Measurements from ENCODE around the gene TIMM10.

Gene TIMM10

GRCh38 chr11:57513911-57514537, 16.5 kb downstream of the TIMM10 start:
- peak overlapping the region; percentile 71 for H3K9ac ChIP-seq (ENCODE audit: low read depth, low read length)
- peak overlapping the region; percentile 85 for H3K4me3 ChIP-seq (ENCODE audit: low read depth, low read length)

DNA sequence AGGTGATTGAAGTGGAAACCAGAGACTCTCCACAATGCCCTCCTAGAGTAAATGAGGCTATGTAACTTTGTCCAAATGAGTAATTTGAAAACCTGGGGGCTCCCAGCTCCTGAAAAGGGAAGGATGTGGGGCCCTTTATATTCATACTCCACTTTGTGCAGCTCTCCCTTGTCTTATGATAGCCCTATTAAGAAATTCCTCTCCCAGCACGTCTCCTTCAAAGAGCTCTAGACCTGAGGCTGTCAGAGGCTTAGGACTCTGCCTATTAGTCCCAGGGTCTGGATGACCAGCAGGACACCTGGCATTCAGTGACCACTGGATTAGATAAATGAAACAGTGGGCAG, 17.1 kb downstream of the TIMM10 start:
- Histone ChIP-seq H3K9ac (ENCODE audit: low read depth, low read length) (peak overlapping the region; percentile 71), H3K27me3 (ENCODE audit: control insufficient read depth, insufficient read depth, low read length) (peaks cover 27% of the 10 kb centered on the region), H3K4me1 (ENCODE audit: control insufficient read depth, insufficient read depth, low read length) (peaks cover 4% of the 10 kb centered on the region), H3K9me3 (ENCODE audit: control insufficient read depth, insufficient read depth, low read length) (no peaks in the 10 kb centered on the region), H3K4me3 (ENCODE audit: low read depth, low read length) (peak overlapping the region; percentile 85), H3K36me3 (ENCODE audit: control insufficient read depth, insufficient read depth, low read length) (no peaks in the 10 kb centered on the region)

More at GRCh38 chr11:57513911-57514537, 16.5 kb downstream of the TIMM10 start:
- no peaks in the 10 kb centered on the region for H3K9me3 ChIP-seq (ENCODE audit: control insufficient read depth, insufficient read depth, low read length)
- H3K27me3 ChIP-seq (ENCODE audit: control insufficient read depth, insufficient read depth, low read length): peaks cover 27% of the 10 kb centered on the region
- H3K36me3 ChIP-seq (ENCODE audit: control insufficient read depth, insufficient read depth, low read length): no peaks in the 10 kb centered on the region
- H3K4me1 ChIP-seq (ENCODE audit: control insufficient read depth, insufficient read depth, low read length): peaks cover 4% of the 10 kb centered on the region

GRCh38 chr11:57512646-57513451, 17.7 kb downstream of the TIMM10 start:
- no peaks in the 10 kb centered on the region for H3K9me3 ChIP-seq (ENCODE audit: control insufficient read depth, insufficient read depth, low read length)
- peaks cover 27% of the 10 kb centered on the region for H3K27me3 ChIP-seq (ENCODE audit: control insufficient read depth, insufficient read depth, low read length)
- H3K4me1 ChIP-seq (ENCODE audit: control insufficient read depth, insufficient read depth, low read length): peaks cover 4% of the 10 kb centered on the region
- no peaks in the 10 kb centered on the region for H3K36me3 ChIP-seq (ENCODE audit: control insufficient read depth, insufficient read depth, low read length)
- H3K4me3 ChIP-seq (ENCODE audit: low read depth, low read length): peak overlapping the region; percentile 85
- no peak overlapping the region for H3K9ac ChIP-seq (ENCODE audit: low read depth, low read length)

DNA sequence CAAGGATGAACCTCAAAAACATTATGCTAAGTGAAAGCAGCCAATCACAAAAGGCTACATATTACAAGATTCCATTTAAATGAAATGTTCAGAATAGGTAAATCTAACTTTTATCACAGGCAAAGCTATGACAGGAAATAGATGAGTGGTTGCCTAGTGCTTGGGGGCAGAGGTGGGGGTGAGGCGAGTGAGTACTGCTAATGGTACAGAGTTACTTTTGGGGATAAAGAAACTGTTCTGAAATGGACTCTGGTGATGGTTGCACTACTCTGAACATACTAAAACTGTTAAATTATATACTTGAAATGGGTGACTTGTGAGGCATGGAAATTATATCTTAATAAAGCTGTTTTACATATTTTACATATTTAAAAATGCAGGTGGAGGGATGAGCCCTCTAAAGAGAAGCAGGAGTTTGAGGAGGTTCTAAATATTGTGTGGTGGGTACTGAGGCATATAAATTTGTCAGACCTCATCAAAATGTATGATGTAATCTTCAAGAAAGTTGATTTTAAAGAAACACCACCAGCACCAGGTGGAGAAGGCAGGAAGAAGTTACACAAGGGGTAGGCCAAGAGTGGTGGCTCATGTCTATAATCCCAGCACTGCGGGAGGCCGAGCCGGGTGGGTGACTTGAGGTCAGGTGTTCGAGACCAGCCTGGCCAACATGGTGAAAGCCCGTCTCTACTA, 18.7 kb downstream of the TIMM10 start:
- H3K27me3 ChIP-seq (ENCODE audit: control insufficient read depth, insufficient read depth, low read length): peaks cover 18% of the 10 kb centered on the region
- no peaks in the 10 kb centered on the region for H3K36me3 ChIP-seq (ENCODE audit: control insufficient read depth, insufficient read depth, low read length)
- peaks cover 4% of the 10 kb centered on the region for H3K4me1 ChIP-seq (ENCODE audit: control insufficient read depth, insufficient read depth, low read length)
- no peak overlapping the region for H3K4me3 ChIP-seq (ENCODE audit: low read depth, low read length)
- no peaks in the 10 kb centered on the region for H3K9me3 ChIP-seq (ENCODE audit: control insufficient read depth, insufficient read depth, low read length)
- no peak overlapping the region for H3K9ac ChIP-seq (ENCODE audit: low read depth, low read length)

- no peaks in the 10 kb centered on the region for H3K36me3 ChIP-seq (ENCODE audit: control insufficient read depth, insufficient read depth, low read length)
- no peak overlapping the region for H3K9ac ChIP-seq (ENCODE audit: low read depth, low read length)
- no peak overlapping the region for H3K4me3 ChIP-seq (ENCODE audit: low read depth, low read length)
- no peaks in the 10 kb centered on the region for H3K9me3 ChIP-seq (ENCODE audit: control insufficient read depth, insufficient read depth, low read length)
- peaks cover 3% of the 10 kb centered on the region for H3K4me1 ChIP-seq (ENCODE audit: control insufficient read depth, insufficient read depth, low read length)
- H3K27me3 ChIP-seq (ENCODE audit: control insufficient read depth, insufficient read depth, low read length): peaks cover 7% of the 10 kb centered on the region
These were observed 22.0 kb downstream of the TIMM10 start for GRCh38 chr11:57508341-57509170.

- Histone ChIP-seq H3K9me3 (ENCODE audit: control insufficient read depth, insufficient read depth, low read length) (no peaks in the 10 kb centered on the region), H3K4me3 (ENCODE audit: low read depth, low read length) (no peak overlapping the region), H3K9ac (ENCODE audit: low read depth, low read length) (no peak overlapping the region), H3K36me3 (ENCODE audit: control insufficient read depth, insufficient read depth, low read length) (no peaks in the 10 kb centered on the region), H3K4me1 (ENCODE audit: control insufficient read depth, insufficient read depth, low read length) (no peaks in the 10 kb centered on the region), H3K27me3 (ENCODE audit: control insufficient read depth, insufficient read depth, low read length) (no peaks in the 10 kb centered on the region)
These were observed 24.0 kb downstream of the TIMM10 start for GRCh38 chr11:57506522-57506921.

GRCh38 chr11:57504511-57504910, 26.0 kb downstream of the TIMM10 start:
- H3K4me1 ChIP-seq (ENCODE audit: control insufficient read depth, insufficient read depth, low read length): peaks cover 4% of the 10 kb centered on the region
- H3K36me3 ChIP-seq (ENCODE audit: control insufficient read depth, insufficient read depth, low read length): no peaks in the 10 kb centered on the region

DNA sequence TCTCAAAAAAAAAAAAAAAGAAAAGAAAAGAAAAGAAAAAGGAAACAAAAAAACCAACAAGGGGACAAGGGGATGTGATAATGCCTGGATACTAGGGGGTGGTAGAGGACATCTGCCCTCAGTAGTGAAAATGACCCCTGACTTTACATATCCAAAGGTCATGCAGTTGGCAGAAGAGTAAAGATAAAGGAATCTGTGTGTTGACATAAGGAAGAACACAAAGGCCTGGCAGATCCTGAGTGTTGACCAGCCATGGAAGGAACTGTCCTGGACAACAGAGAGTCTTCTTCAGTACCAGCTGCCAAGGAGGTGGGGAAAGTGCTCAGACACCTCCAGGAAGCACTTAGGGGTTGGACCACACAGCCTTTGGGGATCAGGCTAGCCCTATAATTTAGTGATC, 27.7 kb downstream of the TIMM10 start:
- Histone ChIP-seq H3K9me3 (ENCODE audit: control insufficient read depth, insufficient read depth, low read length) (no peaks in the 10 kb centered on the region), H3K36me3 (ENCODE audit: control insufficient read depth, insufficient read depth, low read length) (no peaks in the 10 kb centered on the region), H3K9ac (ENCODE audit: low read depth, low read length) (no peak overlapping the region), H3K27me3 (ENCODE audit: control insufficient read depth, insufficient read depth, low read length) (no peaks in the 10 kb centered on the region), H3K4me1 (ENCODE audit: control insufficient read depth, insufficient read depth, low read length) (peaks cover 4% of the 10 kb centered on the region), H3K4me3 (ENCODE audit: low read depth, low read length) (no peak overlapping the region)

More at GRCh38 chr11:57504511-57504910, 26.0 kb downstream of the TIMM10 start:
- H3K27me3 ChIP-seq (ENCODE audit: control insufficient read depth, insufficient read depth, low read length): no peaks in the 10 kb centered on the region
- no peaks in the 10 kb centered on the region for H3K9me3 ChIP-seq (ENCODE audit: control insufficient read depth, insufficient read depth, low read length)
- no peak overlapping the region for H3K9ac ChIP-seq (ENCODE audit: low read depth, low read length)
- no peak overlapping the region for H3K4me3 ChIP-seq (ENCODE audit: low read depth, low read length)

DNA sequence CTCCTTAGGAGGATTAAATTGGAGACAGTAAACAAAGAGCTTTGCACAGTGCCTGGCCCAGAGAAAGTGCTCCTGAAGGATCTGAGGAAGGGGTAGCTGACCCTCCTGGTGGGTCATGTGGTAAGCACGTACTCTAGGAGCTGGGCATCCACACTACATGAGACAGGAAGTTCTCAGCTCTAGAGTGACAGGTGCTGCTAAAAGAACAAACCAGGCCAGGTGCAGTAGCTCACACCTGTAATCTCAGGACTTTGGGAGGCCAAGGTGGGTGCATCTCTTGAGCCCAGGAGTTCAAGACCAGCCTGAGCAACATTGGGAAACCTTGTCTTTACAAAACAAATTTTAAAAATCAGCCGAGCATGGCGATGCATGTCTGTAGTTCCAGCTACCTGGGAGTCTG, 28.2 kb downstream of the TIMM10 start:
- Histone ChIP-seq H3K36me3 (ENCODE audit: control insufficient read depth, insufficient read depth, low read length) (no peaks in the 10 kb centered on the region), H3K4me3 (ENCODE audit: low read depth, low read length) (no peak overlapping the region), H3K9ac (ENCODE audit: low read depth, low read length) (no peak overlapping the region), H3K9me3 (ENCODE audit: control insufficient read depth, insufficient read depth, low read length) (no peaks in the 10 kb centered on the region), H3K4me1 (ENCODE audit: control insufficient read depth, insufficient read depth, low read length) (peaks cover 4% of the 10 kb centered on the region), H3K27me3 (ENCODE audit: control insufficient read depth, insufficient read depth, low read length) (no peaks in the 10 kb centered on the region)

- H3K9me3 ChIP-seq (ENCODE audit: control insufficient read depth, insufficient read depth, low read length): no peaks in the 10 kb centered on the region
- H3K4me3 ChIP-seq (ENCODE audit: low read depth, low read length): no peak overlapping the region
- no peak overlapping the region for H3K9ac ChIP-seq (ENCODE audit: low read depth, low read length)
- peaks cover 4% of the 10 kb centered on the region for H3K4me1 ChIP-seq (ENCODE audit: control insufficient read depth, insufficient read depth, low read length)
- no peaks in the 10 kb centered on the region for H3K27me3 ChIP-seq (ENCODE audit: control insufficient read depth, insufficient read depth, low read length)
- H3K36me3 ChIP-seq (ENCODE audit: control insufficient read depth, insufficient read depth, low read length): no peaks in the 10 kb centered on the region
These were observed 28.6 kb downstream of the TIMM10 start for GRCh38 chr11:57501953-57502352.

- H3K4me3 ChIP-seq (ENCODE audit: low read depth, low read length): no peak overlapping the region
- peaks cover 4% of the 10 kb centered on the region for H3K4me1 ChIP-seq (ENCODE audit: control insufficient read depth, insufficient read depth, low read length)
- H3K9me3 ChIP-seq (ENCODE audit: control insufficient read depth, insufficient read depth, low read length): no peaks in the 10 kb centered on the region
- no peaks in the 10 kb centered on the region for H3K36me3 ChIP-seq (ENCODE audit: control insufficient read depth, insufficient read depth, low read length)
- no peak overlapping the region for H3K9ac ChIP-seq (ENCODE audit: low read depth, low read length)
- H3K27me3 ChIP-seq (ENCODE audit: control insufficient read depth, insufficient read depth, low read length): no peaks in the 10 kb centered on the region
These were observed 29.6 kb downstream of the TIMM10 start for GRCh38 chr11:57500926-57501325.
